Activated CD8-positive, alpha-beta memory T cell treated with anti-CD3 and anti-CD28 coated beads, Interleukin-2, amount 10 ng/mL, durations not matched to agents 7 days and 5 days (primary cell): ENCODE data around the gene JAK3. TPM values are rescaled to one million over a fixed set of nuclear protein-coding genes. Genes with fewer than 3 reads are reported as not detected.

Experiments
- ATAC-seq: fragments of 150-1000 bp; cut with Tn5 transposase; one replicate; pipeline ENCODE4 v1.10.0; 2021; ENCODE audit warnings: moderate library complexity
- CTCF ChIA-PET: fragments of 350-600 bp; sonication (Branson Sonifier 250); formaldehyde crosslinking; loops from one replicate; lab custom pipeline; 2021; ENCODE audit warnings: antibody characterized with exemption; lab: Charles Lee
- DNase-seq: peaks from one replicate; pipeline ENCODE4 v3.0.0-alpha.2; 2020
- H3K27ac Mint-ChIP-seq: one replicate; pipeline ENCODE4 v1.8.0; 2021; ENCODE audit warnings: mild to moderate bottlenecking, mixed read lengths
- H3K27me3 Mint-ChIP-seq: one replicate; pipeline ENCODE4 v1.8.0; 2021; ENCODE audit warnings: mixed read lengths
- H3K36me3 Mint-ChIP-seq: one replicate; pipeline ENCODE4 v1.8.0; 2021; ENCODE audit warnings: mild to moderate bottlenecking, mixed read lengths
- H3K4me1 Mint-ChIP-seq: one replicate; pipeline ENCODE4 v1.8.0; 2021; ENCODE audit warnings: mixed read lengths
- H3K4me3 Mint-ChIP-seq: one replicate; pipeline ENCODE4 v1.8.0; 2021; ENCODE audit warnings: mild to moderate bottlenecking, moderate library complexity, mixed read lengths
- H3K9me3 Mint-ChIP-seq: one replicate; pipeline ENCODE4 v1.8.0; 2022; ENCODE audit warnings: low read depth, mixed read lengths
- total RNA-seq, 2 experiments: library from RNA; stranded (reverse); gene quantifications; one replicate each; pipeline ENCODE4 v1.2.3, GENCODE V29; 2021

The JAK3 gene
- total RNA-seq, 2 experiments from 2014 or later = 137 to 146 TPM

DNA sequence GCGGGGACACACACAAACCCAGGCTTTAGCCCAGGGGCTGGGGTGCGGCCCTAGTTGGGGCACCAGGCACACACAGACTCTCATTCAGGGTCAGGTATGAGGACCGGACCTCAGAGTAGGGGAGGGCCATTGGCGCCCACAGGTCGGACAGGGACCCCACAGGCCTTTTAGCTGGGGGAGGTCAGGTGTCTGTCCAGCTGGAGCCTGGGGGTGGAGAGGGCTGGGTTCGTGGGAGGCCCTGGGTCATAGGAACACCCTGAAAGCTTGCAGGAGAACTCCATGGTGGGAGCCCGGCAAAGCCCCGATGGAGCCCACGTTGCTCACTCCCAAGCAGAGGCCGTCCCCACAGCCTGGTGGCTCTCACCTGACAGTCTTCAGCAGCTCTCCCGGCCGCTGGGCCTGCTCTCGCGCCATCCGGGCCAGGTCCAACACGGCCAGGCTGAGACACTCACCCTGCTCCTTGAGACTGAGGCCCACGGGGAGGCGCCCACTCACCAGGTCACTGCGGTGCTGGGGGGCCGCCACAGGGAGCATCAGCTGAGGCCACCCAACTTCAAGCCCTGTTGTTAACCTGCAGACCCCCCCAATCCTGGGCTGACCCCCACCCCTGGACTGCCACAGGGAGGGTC, 5.0 kb downstream of the JAK3 start:
- Mint-ChIP-seq H3K27me3 (no peaks in the 10 kb centered on the region), H3K36me3 (peaks cover 51% of the 10 kb centered on the region), H3K4me3 (no peak overlapping the region), H3K27ac (no peak overlapping the region), H3K9me3 (no peaks in the 10 kb centered on the region), H3K4me1 (peaks cover 32% of the 10 kb centered on the region)
- ATAC-seq (no peak), DNase-seq (no peak)
- CTCF ChIA-PET = interaction anchor here (0.6 to 1.7 kb wide), 3 partner anchors 17 to 581 kb away, joined by 3 to 7 read pairs (median 3); partner anchors contain the start of gene RPL18A

DNA sequence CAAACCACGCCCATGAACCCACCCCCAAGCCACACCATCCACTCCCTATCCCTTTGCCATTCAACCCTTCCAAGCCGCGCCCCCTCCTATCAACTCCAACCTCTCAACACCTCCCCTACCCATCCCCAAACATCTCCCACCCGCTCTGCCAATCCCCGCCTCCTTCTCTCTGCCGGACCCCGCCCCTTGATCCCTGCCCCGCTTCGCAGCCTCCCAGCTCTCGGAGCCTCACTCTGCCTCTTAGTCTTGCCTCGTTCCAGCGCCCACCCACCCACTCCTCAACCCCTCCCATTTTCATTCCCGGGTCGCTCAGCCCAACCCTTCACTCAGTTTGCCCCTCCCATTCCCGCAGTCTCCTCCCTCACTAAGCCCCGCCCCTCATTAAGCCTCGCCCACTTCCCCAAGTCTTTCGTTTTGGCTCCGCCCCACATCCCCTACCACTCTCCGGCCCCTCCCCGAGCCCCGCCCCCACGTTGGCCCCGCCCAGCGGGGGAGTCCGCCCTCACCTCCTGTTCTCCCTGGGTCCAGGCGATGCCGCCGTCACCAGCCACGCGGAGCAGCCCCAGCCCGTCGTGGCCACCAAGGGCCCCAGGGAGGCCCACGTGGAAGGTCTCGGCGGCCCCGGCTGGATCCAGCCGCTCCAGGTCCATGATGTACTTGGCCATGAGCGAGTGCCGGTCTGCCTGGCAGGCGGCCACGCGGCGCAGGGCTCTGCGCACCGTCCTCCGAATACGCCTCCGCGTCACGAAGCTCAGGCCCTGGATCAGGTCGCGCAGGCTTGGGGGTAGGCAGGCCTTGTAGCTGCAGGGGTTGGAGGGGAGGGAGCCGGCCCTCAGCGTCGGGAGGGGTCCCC, 5.7 kb downstream of the JAK3 start:
- peaks cover 33% of the 10 kb centered on the region for H3K4me1 Mint-ChIP-seq
- H3K36me3 Mint-ChIP-seq = peaks cover 56% of the 10 kb centered on the region
- H3K27ac Mint-ChIP-seq = no peak overlapping the region
- no peaks in the 10 kb centered on the region for H3K27me3 Mint-ChIP-seq
- no peaks in the 10 kb centered on the region for H3K9me3 Mint-ChIP-seq
- CTCF ChIA-PET = interaction anchor here (0.6 to 1.7 kb wide), 2 partner anchors 17 to 581 kb away, joined by 3 to 7 read pairs; partner anchors contain the start of gene RPL18A
- DNase-seq (peak; percentile 69), ATAC-seq (peak; percentile 59)
- no peak overlapping the region for H3K4me3 Mint-ChIP-seq

DNA sequence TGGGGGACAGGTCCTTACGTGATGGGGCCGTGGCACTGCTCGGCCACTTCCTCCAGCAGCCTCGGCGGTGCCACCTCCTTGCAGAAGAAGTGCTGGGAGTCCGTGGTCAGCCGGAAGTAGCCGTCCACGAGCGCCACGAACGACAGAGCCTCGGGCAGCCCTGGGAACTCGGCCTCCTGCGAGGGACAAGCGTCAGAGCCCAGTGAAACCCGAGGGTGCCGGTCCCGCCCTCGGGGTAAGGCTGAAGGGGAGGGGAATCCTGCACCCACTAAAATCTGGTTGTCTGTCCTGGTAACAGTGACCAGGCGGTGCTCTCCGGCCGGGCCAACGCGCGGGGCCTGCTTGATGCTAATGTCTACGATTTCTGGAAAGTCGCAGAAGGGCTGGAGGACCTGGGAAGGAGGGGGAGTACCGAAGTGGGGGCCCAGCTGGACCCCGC, 6.4 kb downstream of the JAK3 start:
- no peak overlapping the region for H3K4me3 Mint-ChIP-seq
- H3K27me3 Mint-ChIP-seq = no peaks in the 10 kb centered on the region
- no peaks in the 10 kb centered on the region for H3K9me3 Mint-ChIP-seq
- ATAC-seq (no peak), DNase-seq (no peak)
- H3K27ac Mint-ChIP-seq = no peak overlapping the region
- H3K36me3 Mint-ChIP-seq = peaks cover 60% of the 10 kb centered on the region
- H3K4me1 Mint-ChIP-seq = peaks cover 32% of the 10 kb centered on the region
- CTCF ChIA-PET = interaction anchor here (0.8 kb wide), 1 partner anchor 14 kb away, joined by 4 read pairs; no protein-coding TSS in a partner anchor

DNA sequence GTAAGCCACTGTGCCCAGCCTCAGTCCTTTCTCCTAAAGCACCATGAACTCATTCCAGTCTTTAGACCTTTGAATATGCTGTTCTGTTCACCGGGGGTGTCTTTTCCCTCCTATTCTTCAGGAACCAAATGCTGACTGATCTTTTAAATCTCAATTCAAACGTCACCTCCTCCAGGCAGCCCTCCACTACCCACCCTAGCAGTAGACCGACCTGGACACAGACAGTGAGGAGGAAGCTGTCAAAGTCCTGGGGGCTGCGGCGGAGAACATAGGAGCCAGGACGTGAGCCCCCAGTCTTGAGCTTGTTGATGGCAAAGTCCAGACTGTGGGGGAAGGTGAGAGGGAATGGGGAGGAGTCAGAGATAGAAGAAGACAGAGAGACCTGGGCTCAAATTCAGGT, 7.8 kb downstream of the JAK3 start:
- no peak for ATAC-seq
- no peak overlapping the region for H3K27ac Mint-ChIP-seq
- CTCF ChIA-PET = no interaction called here
- H3K4me3 Mint-ChIP-seq = no peak overlapping the region
- H3K9me3 Mint-ChIP-seq = no peaks in the 10 kb centered on the region
- no peak for DNase-seq
- H3K27me3 Mint-ChIP-seq = no peaks in the 10 kb centered on the region
- H3K36me3 Mint-ChIP-seq = peaks cover 64% of the 10 kb centered on the region
- H3K4me1 Mint-ChIP-seq = peaks cover 27% of the 10 kb centered on the region

DNA sequence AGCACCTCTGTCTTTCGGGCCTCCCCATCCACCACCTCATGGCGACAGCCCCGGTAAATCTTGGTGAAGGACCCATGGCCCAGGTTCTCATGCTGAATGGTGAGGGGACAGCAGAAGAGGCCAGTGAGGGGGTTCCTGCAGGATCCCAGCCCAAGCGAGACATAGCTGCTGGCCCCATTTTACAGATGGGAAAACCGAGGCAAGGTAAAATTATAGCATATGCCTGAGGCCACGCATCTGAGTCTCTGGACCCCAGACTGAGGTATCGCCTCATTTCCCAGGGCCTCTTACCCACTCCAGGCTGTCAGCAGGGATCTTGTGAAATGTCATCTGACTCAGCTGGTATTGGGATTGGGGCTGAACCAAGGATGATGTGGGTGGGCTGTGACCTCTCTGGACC, 9.8 kb downstream of the JAK3 start:
- Mint-ChIP-seq H3K27ac (no peak overlapping the region), H3K4me1 (peaks cover 18% of the 10 kb centered on the region), H3K9me3 (no peaks in the 10 kb centered on the region), H3K4me3 (no peak overlapping the region), H3K36me3 (peaks cover 64% of the 10 kb centered on the region), H3K27me3 (no peaks in the 10 kb centered on the region)
- CTCF ChIA-PET = interaction anchor here (0.7 kb wide), 1 partner anchor 56 kb away, joined by 4 read pairs; no protein-coding TSS in a partner anchor
- DNase-seq (no peak), ATAC-seq (no peak)

DNA sequence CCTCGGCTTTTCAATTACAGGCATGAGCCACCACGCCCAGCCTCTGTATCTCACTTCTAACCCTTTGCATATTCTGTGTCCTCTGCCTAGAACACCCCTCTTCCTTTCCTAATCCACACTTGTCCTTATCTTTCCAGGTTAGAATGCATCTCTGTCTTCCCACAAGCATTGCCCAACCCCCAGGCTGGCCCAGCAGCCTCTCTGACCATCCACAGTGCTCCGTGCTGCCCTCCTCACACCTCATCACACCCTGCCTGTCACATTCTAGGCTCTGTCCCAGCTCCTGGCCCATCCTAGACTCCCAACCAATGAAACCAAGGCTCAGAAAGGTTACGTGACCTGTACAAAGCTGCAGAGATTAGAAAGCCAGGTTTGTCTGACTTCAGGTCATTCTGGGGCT, 11.3 kb downstream of the JAK3 start:
- H3K36me3 Mint-ChIP-seq = peaks cover 68% of the 10 kb centered on the region
- no peak overlapping the region for H3K4me3 Mint-ChIP-seq
- no peak for DNase-seq
- ATAC-seq = no peak
- peaks cover 18% of the 10 kb centered on the region for H3K4me1 Mint-ChIP-seq
- CTCF ChIA-PET = no interaction called here
- H3K9me3 Mint-ChIP-seq = peaks cover 3% of the 10 kb centered on the region
- H3K27me3 Mint-ChIP-seq = no peaks in the 10 kb centered on the region
- no peak overlapping the region for H3K27ac Mint-ChIP-seq

DNA sequence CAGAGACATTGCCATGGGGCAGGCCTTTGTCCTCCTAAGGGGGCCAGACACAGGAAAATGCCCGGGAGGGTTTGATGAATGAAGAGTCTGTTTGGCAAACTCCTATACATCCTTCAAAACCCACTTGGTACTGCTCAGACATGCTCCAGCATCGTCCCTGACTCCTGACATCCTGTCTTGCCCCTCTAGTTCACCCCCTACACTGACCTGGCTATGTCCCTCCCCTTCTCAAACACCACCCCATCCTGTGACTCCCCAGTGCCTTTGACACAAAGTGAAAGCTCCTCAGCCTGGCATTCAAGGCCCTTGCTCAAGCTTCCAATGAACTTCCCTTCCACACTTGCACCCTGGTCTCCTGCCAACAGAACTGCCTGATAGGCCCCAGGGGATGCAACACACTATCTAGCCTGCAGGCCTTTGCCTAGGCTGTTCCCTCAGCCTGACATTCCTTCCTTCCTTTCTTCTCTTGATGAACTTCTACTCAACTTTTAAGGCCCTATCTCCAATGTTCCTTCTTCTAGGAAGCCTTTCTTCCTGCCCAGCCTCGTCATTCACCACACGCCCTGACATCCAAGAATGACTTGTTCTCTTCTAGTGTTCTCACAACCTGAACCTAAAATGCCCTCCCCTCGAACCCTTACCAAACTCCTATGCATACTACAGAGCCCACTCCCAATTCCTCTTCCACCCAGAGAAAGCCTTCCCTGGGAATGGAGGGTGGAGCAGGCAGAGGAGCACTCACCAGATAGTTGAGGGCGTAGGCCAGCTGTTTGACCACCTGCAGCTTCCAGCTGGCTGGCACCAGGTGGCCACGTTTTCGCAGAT, 12.4 kb downstream of the JAK3 start:
- no peak for ATAC-seq
- no peak for DNase-seq
- Mint-ChIP-seq H3K4me3 (no peak overlapping the region), H3K4me1 (peaks cover 18% of the 10 kb centered on the region), H3K27me3 (no peaks in the 10 kb centered on the region), H3K9me3 (peaks cover 3% of the 10 kb centered on the region), H3K36me3 (peaks cover 70% of the 10 kb centered on the region), H3K27ac (peak overlapping the region; percentile 35)
- CTCF ChIA-PET = interaction anchor here (1.0 kb wide), 1 partner anchor 85 kb away, joined by 3 read pairs; the partner anchor contains the start of gene FCHO1

DNA sequence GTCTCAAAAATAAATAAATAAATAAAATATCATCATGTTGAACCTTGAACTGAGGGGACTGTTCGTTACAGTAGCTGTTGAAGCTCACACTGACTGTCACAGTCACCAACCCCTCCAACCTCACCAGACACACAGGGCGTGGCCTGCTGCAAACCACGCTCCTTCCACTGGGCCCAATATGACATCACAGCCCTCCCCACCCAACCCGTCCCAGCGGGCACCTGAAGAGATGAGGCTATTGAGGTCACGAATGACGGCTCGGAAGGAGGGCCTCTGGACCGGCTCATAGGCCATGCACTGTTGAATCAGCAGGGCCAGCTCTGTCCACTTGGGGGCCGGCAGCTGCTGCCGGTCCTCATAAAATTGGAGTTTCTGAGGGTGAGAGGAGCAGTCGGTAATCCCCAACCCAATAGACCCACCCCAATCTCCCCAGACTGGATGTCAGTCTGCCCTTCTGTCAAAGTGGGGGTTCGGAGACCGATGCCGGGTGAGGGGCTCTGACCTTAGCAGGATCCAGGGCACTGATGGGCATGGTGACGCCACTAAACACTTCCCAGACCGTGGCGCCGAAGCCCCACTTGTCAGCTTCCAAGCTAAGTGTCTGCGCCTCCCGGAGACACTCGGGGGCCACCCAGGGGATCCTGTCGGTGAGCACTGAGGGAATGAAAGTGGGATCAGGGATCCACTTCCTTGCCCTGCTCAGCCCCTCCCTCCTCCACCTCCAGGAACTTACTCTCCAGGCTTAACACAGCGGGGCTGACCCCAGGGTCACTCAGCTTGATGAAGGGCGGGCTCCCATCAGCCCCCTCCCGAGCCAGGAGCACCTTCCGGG, 13.2 kb downstream of the JAK3 start:
- H3K9me3 Mint-ChIP-seq = peaks cover 3% of the 10 kb centered on the region
- ATAC-seq = peak; percentile 17
- peak; percentile 64 for DNase-seq
- H3K27ac Mint-ChIP-seq = no peak overlapping the region
- no peak overlapping the region for H3K4me3 Mint-ChIP-seq
- CTCF ChIA-PET = interaction anchor here (1.2 kb wide), 1 partner anchor 13 kb away, joined by 3 read pairs; the partner anchor contains the start of gene INSL3
- H3K36me3 Mint-ChIP-seq = peaks cover 70% of the 10 kb centered on the region
- H3K27me3 Mint-ChIP-seq = no peaks in the 10 kb centered on the region
- peaks cover 18% of the 10 kb centered on the region for H3K4me1 Mint-ChIP-seq

DNA sequence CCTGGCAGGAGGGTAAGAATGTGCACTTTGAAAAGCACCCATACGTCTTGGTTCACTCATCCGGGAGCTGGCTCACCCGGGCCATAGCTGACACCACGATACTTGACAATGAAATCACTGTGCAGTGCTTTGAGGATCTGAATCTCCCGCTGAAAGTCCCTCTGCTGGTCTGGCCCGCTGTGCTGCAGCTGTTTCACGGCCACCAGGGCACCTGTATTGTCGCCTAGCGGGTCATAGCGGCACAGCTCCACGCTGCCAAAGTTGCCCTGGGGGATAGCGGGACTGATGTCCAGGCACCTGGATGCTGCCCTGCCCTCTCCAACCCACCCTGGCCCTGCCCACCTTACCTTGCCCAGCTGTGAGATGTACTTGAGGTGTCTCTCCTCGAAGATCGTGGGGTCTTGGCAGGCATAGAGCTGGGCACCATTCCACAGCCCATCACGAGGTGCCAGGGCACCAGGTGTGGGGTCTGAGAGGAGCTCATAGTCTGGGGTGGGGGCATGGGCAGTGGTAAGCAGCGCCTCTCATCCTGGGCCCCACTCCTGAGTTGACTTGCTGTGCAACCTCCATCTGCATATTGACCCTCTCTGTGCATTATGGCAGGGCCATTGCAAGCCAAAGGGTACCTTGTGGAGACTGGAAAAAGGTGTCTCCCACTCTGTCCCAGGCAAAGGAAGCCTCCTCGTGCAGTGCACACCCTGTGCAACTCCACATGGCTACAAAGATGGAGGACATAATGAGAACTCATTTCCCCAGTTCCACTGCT, 15.2 kb downstream of the JAK3 start:
- no peak overlapping the region for H3K27ac Mint-ChIP-seq
- ATAC-seq (no peak), DNase-seq (no peak)
- H3K36me3 Mint-ChIP-seq = peaks cover 71% of the 10 kb centered on the region
- no peak overlapping the region for H3K4me3 Mint-ChIP-seq
- CTCF ChIA-PET = interaction anchor here (1.0 to 1.5 kb wide), 3 partner anchors 13 to 129 kb away, joined by 3 to 5 read pairs (median 4); no protein-coding TSS in a partner anchor
- peaks cover 3% of the 10 kb centered on the region for H3K9me3 Mint-ChIP-seq
- H3K4me1 Mint-ChIP-seq = peaks cover 16% of the 10 kb centered on the region
- no peaks in the 10 kb centered on the region for H3K27me3 Mint-ChIP-seq

DNA sequence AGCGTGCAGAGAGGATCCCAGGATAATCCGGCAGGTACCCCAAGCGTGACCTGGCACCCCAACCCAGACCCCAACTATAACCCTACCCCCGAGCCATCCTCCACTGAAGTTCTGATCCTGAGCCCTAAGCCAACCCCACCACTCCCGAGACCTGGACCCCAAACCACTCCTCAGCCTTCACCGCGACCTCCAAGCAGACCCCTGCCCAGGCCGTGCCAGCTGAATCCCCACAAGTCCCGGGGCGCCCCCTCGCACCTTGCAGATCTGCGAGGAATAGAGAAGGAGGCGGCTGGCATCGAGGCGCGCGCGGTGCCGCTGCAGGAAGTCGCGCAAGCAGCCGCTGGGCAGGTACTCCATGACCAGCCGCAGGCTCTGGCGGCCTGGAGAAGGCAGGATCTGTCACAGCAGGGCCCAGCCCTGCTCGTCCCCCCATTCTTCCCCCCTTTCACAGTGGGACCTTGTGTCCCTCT, 16.3 kb downstream of the JAK3 start:
- ATAC-seq = no peak
- Mint-ChIP-seq H3K36me3 (peaks cover 69% of the 10 kb centered on the region), H3K4me3 (no peak overlapping the region), H3K27ac (no peak overlapping the region), H3K4me1 (peaks cover 16% of the 10 kb centered on the region), H3K9me3 (peaks cover 3% of the 10 kb centered on the region), H3K27me3 (no peaks in the 10 kb centered on the region)
- DNase-seq = no peak
- CTCF ChIA-PET = interaction anchor here (1.4 to 1.5 kb wide), 2 partner anchors 24 to 128 kb away, joined by 3 to 4 read pairs; no protein-coding TSS in a partner anchor

DNA sequence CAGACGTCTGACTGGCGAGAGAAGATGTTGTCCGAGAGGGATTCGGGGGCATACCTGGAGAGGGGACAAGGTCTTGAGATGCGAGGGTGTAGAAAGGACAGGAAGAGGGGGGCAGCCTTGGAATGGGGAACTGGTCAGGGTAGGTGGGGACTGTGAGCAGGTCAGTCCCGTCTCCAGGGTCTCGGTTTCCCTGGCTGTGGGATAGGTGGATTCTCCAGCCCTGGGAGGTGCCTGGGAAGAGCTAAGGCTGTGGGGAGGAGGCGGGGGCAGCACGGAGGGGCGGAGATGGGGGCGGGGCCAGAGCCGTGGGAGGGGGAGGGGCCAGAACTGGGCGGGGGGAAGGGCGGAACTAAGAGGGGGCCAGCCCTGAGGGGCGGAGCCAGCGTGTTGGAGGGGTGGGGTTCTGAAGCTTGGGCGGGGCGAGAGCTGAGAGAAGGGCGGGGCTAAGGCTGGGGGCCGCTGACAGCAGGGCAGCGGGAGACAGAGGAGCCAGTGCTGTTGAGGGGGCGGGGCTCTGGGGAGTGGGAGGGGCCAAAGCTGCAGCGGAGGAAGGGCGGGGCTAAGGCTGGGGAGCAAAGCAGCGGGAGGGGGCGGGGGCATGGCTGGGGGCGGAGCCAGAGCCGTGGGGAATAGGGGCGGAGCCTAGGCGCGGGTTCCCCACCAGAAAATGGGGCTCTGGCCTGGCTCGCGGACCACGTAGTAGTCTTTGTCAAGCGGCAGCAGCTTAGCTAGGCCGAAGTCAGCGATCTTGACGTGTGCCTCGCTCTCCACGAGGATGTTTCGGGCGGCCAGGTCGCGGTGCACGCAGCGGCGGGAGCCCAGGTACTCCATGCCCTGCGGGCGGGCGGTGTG, 17.0 kb downstream of the JAK3 start:
- CTCF ChIA-PET = interaction anchor here (1.5 kb wide), 1 partner anchor 104 kb away, joined by 3 read pairs; no protein-coding TSS in a partner anchor
- ATAC-seq (peak; percentile 76), DNase-seq (peak; percentile 65)
- Mint-ChIP-seq H3K27ac (no peak overlapping the region), H3K4me1 (peaks cover 14% of the 10 kb centered on the region), H3K27me3 (no peaks in the 10 kb centered on the region), H3K36me3 (peaks cover 69% of the 10 kb centered on the region), H3K4me3 (no peak overlapping the region), H3K9me3 (peaks cover 3% of the 10 kb centered on the region)
